ENCODE measurements around the gene CAMTA1. TPM values are rescaled to one million over a fixed set of nuclear protein-coding genes. Genes with fewer than 3 reads are reported as not detected.

Gene CAMTA1
- total and polyA plus RNA-seq, 2 experiments from 2014 or later: 213 to 341 TPM

- TF ChIP-seq CTCF (IDR thresholded peaks at IDR 0.05; ENCODE audit: low read depth, low read length): no peak
- Histone ChIP-seq H3K27me3 (no peaks in the 10 kb centered on the region), H3K4me3 (no peak overlapping the region), H3K9me3 (ENCODE audit: low read depth) (no peaks in the 10 kb centered on the region), H3K27ac (no peak overlapping the region), H3K36me3 (no peaks in the 10 kb centered on the region), H3K4me1 (ENCODE audit: low read depth) (peaks cover 8% of the 10 kb centered on the region)
- no peak for DNase-seq (ENCODE audit: low read depth in 1 of 2, low spot score in 1 of 2)
Measured at GRCh38 chr1:7479571-7479970, 694.3 kb downstream of the CAMTA1 start.

- no peak for DNase-seq (ENCODE audit: low read depth in 1 of 2, low spot score in 1 of 2)
- no peak overlapping the region for H3K4me3 ChIP-seq
- no peaks in the 10 kb centered on the region for H3K27me3 ChIP-seq
- no peak for TF ChIP-seq CTCF (IDR thresholded peaks at IDR 0.05; ENCODE audit: low read depth, low read length)
- no peaks in the 10 kb centered on the region for H3K36me3 ChIP-seq
- H3K4me1 ChIP-seq (ENCODE audit: low read depth): peaks cover 8% of the 10 kb centered on the region
- H3K9me3 ChIP-seq (ENCODE audit: low read depth): no peaks in the 10 kb centered on the region
- no peak overlapping the region for H3K27ac ChIP-seq
Measured at GRCh38 chr1:7481194-7481593, 695.9 kb downstream of the CAMTA1 start.

- H3K9me3 ChIP-seq (ENCODE audit: low read depth): no peaks in the 10 kb centered on the region
- peaks cover 8% of the 10 kb centered on the region for H3K4me1 ChIP-seq (ENCODE audit: low read depth)
- no peaks in the 10 kb centered on the region for H3K36me3 ChIP-seq
- no peaks in the 10 kb centered on the region for H3K27me3 ChIP-seq
- TF ChIP-seq CTCF (IDR thresholded peaks at IDR 0.05; ENCODE audit: low read depth, low read length): no peak
- H3K4me3 ChIP-seq: no peak overlapping the region
- no peak overlapping the region for H3K27ac ChIP-seq
- no peak for DNase-seq (ENCODE audit: low read depth in 1 of 2, low spot score in 1 of 2)
Measured at GRCh38 chr1:7482077-7482476, 696.8 kb downstream of the CAMTA1 start.

GRCh38 chr1:7482772-7483495 is 697.7 kb downstream of the CAMTA1 start:
- no peaks in the 10 kb centered on the region for H3K9me3 ChIP-seq (ENCODE audit: low read depth)
- no peak for TF ChIP-seq CTCF (IDR thresholded peaks at IDR 0.05; ENCODE audit: low read depth, low read length)
- H3K4me3 ChIP-seq: no peak overlapping the region
- H3K36me3 ChIP-seq: no peaks in the 10 kb centered on the region
- H3K27ac ChIP-seq: no peak overlapping the region
- peak in 1 of 2 donors; percentile 26 for DNase-seq (ENCODE audit: low read depth in 1 of 2, low spot score in 1 of 2)
- H3K27me3 ChIP-seq: no peaks in the 10 kb centered on the region
- peaks cover 8% of the 10 kb centered on the region for H3K4me1 ChIP-seq (ENCODE audit: low read depth)

- H3K4me3 ChIP-seq: no peak overlapping the region
- DNase-seq (ENCODE audit: low read depth in 1 of 2, low spot score in 1 of 2): no peak
- H3K9me3 ChIP-seq (ENCODE audit: low read depth): no peaks in the 10 kb centered on the region
- no peaks in the 10 kb centered on the region for H3K36me3 ChIP-seq
- peaks cover 8% of the 10 kb centered on the region for H3K4me1 ChIP-seq (ENCODE audit: low read depth)
- H3K27me3 ChIP-seq: no peaks in the 10 kb centered on the region
- no peak for TF ChIP-seq CTCF (IDR thresholded peaks at IDR 0.05; ENCODE audit: low read depth, low read length)
- no peak overlapping the region for H3K27ac ChIP-seq
Measured at GRCh38 chr1:7483634-7484383, 698.6 kb downstream of the CAMTA1 start.

All from cardiac muscle cell (in vitro differentiated cells and primary cell).